ENCODE data around the gene CCK.

CCK gene

DNA sequence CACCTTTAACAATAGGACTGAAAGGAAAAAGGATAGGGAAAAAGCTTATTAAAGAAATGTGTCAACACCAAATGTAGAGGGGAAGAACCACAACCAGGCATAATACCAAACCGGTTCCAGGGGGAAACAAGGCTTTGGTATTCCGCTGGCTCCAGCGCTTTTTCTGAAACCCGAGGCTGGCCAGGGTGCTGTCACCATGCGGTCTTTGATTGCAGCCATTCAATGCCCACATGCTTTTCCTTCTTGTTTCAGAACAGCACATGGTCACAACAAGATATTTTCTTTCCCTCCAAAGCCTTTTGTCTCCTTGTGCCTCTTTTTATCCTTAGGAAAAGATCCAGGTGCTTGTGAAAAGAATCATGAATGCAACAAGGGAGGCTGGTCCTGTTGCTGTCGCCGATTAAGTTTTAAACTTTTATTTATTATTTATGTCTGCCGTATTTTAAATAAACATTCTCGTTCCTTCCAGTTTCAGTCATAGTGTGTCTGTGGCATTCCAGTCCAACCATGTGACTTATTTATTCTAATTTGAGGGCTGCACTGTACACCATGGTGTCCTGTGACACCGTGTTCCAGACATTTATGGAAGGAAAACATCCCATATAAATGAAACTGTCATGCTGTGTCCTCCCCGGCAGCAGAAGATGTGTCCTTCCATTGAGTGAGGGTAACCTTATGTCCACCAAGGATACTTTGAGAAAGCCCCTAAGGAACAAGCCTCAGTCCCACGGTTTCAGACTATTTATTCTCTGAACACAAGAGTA lies 41.1 kb downstream of the CCK start:
- DNase-seq: no peak

DNA sequence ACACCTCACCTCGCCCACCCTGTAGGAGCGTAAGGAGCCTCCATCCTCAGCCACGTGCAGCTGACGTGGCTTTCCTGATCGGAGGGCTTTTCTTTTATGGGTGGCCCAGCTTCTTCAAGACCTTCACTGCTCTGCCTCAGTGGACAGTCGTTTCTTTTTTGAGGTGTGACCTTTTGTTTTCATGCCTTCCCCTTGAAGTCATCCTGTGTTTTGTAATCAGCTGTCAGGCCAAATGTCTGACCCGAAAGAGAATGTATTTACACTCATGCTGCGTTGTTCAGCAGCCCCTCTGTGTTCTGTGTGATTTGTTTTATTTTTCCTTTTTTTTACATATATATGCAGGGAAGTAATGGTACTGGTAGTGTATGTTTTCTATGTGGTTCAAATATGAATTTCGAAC lies 41.8 kb downstream of the CCK start:
- no peak for DNase-seq

DNA sequence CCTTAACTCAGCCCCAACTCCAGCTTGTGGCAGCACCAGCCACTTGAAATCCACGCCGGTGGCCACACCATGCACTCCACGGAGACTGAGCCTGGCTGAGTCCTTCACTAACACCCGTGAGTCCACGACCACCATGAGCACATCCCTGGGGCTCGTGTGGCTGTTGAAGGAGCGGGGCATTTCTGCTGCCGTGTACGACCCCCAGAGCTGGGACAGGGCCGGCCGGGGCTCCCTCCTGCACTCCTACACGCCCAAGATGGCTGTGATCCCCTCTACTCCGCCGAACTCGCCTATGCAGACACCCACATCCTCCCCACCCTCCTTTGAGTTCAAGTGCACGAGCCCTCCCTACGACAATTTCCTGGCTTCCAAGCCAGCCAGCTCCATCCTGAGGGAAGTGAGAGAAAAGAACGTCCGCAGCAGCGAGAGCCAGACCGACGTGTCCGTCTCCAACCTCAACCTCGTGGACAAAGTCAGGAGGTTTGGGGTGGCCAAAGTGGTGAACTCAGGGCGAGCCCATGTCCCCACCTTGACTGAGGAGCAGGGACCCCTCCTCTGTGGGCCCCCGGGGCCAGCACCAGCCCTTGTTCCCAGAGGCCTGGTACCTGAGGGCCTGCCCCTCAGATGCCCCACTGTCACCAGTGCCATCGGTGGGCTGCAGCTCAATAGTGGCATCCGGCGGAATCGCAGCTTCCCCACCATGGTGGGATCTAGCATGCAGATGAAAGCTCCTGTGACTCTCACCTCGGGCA lies 42.9 kb downstream of the CCK start:
- no peak for DNase-seq

DNA sequence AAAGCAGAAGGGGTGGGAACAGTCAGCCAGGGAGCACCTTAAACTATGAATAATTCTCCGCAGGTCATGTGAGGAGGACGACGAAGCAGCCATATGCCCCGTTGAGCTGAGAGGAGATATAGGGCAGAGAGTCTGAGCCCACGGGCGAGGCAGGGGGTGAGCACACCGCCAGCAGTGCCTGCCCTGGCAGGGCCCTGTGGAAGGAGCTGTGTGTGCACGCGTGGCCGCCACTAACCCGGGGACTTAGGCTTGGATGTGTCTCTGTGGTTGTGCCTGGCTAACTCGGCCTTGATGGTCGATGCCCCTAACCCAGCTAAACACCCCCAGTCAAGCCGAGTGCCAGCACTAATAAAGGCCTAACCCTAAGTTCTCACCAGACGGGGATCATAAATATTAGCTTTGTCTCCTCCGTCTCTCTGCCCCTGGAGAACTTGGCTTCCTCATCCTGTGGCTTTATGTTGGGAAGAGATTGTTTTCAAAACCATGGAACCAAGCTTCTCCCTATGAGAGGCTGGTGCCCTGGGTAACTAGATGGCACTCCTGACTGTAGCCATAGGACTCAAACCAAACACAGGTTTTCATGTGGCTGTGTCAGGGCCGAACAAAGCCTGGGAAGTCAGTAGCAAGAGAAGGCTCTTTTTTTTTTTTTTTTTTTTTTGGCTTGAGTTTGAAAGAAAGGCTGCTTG lies 45.4 kb downstream of the CCK start:
- no peak for DNase-seq

DNA sequence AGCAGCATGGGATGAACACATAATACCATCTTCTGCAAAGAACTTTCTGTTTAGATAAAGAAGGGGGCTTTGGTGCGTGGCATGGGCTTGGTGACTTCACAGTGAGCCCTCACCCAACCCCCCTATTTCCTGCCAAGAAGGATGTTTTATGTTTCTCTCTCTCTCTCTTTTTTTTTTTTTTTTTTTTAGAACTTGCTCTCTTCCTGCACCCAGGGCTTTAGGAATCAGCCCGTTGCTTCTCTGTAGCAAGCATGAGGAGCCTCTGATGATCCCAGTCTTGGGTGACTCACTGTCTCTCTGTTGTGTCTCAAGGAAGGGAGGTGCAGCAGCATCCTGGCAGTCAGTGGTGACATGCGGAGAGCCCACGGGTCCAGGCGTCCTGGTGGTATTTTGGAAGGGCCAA lies 49.1 kb downstream of the CCK start:
- DNase-seq: no peak

DNA sequence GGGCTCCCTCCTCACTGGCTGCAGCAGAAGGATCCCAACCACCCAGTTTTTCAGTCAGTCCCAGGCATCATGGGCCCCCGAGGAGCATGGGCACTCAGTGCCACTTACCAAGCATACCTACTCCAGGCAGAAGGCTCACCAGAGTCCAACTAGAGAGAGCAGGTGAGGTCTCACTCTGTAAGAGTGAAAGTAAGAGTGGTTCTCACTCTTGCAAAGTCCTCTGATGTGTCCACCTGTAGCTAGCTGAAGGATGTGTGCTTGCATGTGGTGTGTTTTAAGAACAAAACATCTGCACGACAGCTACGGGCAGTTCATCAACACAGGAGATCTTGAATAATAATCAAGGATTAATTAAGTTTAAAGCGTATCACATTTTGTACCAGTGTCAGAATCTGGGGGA lies 49.7 kb downstream of the CCK start:
- no peak for DNase-seq

DNA sequence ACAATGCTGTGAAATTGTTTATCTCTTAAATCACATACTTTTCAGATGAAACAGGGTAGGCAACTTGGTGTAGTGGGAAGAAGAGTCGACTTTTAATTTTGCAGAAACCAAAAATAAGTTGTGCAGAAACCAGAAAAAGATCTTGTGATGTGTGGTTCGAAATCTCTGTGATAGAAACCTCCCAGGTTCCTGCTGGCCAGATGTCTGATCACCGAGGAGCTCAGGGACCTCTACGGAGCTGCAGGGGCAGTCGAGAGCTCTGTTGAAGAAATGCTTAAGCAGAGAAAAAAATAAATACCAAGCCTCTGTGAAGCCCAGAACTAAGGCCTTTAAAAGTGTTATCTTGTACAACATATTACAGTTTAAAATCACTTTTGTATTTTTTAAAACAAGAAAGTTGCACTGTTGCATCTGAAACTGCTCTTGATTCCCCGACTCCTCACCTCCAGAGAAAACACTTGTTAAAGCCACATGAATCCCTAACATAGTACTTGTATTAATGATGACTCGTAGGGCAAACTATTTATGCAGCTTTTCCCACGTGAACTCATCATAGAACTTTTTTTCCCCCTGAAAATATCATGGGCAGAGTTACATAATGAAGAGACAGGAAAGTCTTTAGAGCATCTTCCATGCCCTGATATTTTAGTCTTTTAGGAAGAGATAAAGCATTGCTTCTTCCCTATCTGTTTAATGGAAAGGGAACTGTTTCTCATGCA lies 51.3 kb downstream of the CCK start:
- no peak for DNase-seq

DNA sequence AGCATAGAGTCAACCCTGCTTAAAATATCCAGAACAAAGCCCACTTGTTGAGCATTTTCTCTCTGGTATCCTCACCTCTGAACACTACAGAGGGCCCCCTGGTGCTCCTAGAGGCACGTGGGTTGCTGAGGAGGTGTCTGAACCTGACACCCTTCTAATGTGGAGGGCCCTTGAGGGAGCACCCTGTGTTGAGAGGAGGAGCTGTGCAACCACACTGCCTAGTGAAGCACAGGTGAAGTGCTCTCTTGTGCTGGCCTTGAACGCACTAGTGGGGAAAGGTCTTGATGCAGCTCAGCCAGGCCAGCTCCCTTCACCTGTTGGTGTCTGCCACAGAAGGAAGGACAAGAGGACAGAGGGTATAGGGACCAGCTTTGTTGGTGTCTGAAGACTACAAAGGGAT lies 51.9 kb downstream of the CCK start:
- DNase-seq: no peak

DNA sequence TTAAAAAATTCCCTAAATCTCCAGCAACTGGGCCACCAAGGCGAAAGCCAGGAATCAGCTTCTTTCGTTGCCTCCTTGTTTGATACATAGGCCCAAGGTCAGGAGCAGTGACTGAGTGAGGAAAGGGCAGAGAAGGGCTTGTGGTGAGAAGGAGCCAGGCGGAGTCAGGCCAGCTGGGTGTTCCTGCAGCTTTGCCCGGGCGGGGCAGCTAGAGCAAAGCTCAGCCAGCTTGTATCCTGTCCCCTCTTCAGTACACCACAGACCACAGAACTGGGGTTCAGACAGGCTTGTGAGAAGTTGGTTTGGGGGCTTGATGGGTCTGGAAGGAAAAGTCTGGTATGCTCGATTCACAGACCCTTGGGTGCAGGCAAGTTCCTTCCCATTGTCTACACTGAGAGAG lies 52.6 kb downstream of the CCK start:
- DNase-seq: peak; percentile 18

DNA sequence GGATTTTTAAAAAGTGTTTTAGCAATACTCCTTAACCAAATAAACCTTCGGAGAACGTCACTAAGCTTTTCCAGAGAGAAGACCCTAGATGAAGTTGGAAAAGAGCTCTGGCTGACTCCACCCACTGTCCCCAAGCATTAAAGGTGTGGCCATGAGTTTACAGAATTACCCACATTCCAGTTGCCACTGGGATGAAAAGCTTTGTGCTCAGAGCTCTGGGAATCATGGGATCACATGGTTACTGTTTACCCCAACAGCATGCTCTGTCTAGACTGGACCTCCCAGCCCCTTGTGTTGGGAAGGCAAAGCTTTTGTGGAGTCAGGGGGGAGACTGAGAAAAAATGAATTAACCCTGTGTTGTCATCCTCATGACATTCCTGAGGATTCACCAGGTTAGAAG lies 55.3 kb downstream of the CCK start:
- no peak for DNase-seq

DNA sequence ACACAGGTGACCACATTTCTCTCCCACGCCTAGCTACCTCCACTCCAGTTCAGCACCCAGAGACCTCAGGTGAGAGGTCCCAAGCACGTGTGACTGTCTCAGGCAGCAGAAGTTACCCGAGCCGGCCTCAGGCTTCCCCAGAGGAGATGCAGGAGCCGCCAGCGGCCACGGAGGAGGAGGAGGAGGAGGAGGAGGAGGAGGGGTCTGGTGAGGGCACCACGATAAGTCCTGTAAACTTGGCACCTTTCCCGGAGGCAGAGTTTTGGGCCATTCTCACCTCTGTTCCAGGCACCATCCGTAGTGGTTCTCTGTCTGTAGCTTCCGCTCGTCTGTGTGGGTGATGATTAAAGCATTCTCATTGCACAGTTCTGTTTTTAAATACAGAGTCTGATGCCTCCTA lies 56.1 kb downstream of the CCK start:
- no peak for DNase-seq
